Fibroblast of the conjunctiva (primary cell): ENCODE measurements around the gene PLD3.
"Not testable (repeated sequence)": the region's sequence is repeated elsewhere in the genome, so short reads cannot be mapped to it uniquely, and the experiment has no call there.

Experiments used
- DNase-seq: peaks from one replicate; pipeline ENCODE4 v3.0.0-alpha.2; 2010; ENCODE audit warnings: low read depth

The PLD3 gene

DNA sequence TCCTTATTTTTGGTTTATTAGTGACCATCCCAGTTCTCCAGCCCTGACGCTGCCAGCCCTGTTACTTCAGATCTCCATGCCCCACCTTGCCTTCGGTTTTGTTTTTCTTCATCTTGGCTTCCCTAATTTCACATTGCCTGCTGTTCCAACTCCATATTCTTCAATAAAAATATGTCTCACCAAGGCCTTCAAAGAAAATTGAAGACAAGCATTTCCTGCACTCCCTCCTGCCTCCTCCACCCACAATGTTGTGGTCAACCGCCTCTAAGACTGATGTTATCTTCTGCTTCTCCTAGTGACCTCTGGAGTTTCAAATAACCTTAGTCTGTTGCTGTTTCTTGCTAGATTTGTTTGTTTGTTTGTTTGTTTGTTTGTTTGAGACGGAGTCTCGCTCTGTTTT is 14.6 kb downstream of the PLD3 start:
- DNase-seq = no peak

GRCh38 chr19:40365010-40365409 is 16.5 kb downstream of the PLD3 start:
- DNase-seq = no peak

DNA sequence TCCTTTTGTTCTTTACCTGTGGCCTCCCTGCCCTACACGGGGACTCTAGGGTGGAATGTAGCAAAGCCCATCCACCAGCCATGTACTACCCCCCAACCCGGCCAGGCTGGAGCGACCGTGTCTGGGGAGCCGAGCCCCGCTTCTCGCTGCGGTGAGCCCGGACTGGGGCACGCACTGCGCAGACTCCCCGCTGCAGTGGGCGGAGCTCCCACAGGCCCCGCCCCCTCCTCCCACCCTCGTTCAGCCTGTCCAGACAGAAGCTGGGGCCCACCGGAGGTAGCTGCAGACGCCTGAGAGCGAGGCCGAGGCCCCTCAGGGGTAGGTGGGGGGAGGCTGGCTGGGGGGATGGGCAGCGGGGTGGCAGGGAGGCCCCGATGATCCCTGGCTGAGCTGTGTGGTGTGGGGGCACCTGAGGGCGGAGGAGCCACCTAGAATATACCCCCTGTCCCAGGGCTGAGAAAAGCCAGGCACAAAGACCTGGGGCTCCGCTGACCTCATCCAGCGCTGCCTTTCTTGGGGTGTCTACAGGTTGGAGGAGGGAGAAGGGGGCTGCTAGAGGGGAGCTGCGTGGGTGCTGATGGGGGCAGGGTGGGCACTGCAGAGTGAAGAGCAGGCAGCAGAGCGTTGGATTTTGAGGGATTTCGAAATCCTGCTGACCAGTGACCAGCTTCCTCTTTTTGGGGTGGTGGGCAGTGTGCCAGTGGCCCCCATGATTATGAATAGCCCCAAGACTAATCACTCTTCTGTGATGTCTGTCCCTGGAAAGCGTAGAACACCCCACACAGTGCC is 17.3 kb downstream of the PLD3 start:
- peak; percentile 55 for DNase-seq

GRCh38 chr19:40366697-40367561 is 18.4 kb downstream of the PLD3 start:
- peak; percentile 3 for DNase-seq

- DNase-seq = no peak
Measured at GRCh38 chr19:40367577-40368434, 19.3 kb downstream of the PLD3 start.

GRCh38 chr19:40369797-40370196 is 21.3 kb downstream of the PLD3 start:
- no peak for DNase-seq

DNA sequence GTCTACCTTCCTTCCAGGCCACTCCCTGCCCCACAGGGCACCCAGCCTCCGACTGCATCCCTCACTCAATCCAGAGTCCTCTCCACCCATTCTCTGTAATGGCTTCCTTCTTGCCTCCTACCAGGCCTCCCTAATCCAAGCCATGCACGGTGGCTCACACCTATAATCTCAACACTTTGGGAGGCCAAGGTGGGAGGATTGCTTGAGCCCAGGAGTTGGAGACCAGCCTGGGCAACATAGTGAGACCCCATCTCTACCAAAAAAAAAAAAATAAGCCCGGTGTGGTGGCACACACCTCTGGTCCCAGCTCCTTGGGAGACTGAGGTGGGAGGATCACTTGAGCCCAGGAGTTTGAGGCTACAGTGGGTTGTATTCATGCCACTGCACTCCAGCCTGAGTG is 21.8 kb downstream of the PLD3 start:
- DNase-seq = not testable (repeated sequence)

- no peak for DNase-seq
Measured at GRCh38 chr19:40370997-40371801, 22.7 kb downstream of the PLD3 start.

DNA sequence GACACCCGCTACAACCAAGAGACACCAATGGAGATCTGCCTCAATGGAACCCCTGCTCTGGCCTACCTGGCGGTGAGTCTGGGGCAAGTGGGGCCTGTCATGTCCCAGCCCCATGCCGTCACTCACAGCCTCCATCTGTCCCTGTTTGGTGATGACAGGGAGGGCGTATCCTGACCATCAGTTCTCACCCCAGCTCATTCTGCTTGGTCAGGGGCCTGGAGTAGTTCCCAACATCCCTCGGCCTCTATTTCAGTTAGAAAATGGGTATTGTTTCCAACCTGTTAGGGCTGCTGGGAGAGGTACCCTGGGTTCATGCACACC is 23.3 kb downstream of the PLD3 start:
- DNase-seq = no peak

DNA sequence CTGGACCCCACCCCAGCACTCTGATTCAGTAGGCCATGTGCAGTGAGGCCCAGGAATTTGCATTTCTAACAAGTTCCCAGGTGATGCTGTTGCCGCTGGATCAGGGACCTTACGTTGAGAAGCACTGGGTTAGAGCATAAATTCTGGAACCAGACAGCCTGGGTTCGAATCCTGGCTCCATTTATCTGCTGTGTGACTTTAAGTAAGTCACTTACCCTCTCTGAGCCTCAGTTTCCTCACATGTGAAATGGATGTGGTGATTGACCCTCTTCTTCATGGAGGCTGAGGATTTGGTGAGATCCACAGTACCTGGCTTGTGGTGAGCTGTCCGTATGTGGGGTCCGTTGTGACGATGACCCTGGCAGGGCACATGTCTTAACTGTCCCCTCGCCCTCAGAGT is 25.6 kb downstream of the PLD3 start:
- no peak for DNase-seq

GRCh38 chr19:40376286-40376862 is 27.9 kb downstream of the PLD3 start:
- DNase-seq = no peak

- no peak for DNase-seq
Measured at GRCh38 chr19:40377876-40378385, 29.4 kb downstream of the PLD3 start.

DNA sequence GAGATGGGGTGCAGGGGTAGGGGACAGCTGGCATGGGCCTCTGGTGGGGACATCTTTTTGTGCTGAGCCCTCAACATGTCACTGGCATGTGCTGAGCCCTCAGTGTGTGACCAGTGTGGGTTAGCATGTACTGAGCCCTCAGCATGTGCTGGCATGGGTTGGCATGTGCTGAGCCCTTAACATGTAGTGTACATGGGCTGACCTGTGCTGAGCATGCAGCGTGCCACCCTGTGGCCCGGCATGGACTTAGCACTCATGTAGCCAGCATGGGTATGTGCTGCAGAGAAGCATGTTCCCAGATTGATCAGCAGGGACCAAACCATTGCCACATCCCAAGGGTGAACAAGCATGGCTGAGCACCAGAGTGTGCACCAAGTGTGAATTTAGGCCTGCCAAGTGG is 30.0 kb downstream of the PLD3 start:
- no peak for DNase-seq

DNA sequence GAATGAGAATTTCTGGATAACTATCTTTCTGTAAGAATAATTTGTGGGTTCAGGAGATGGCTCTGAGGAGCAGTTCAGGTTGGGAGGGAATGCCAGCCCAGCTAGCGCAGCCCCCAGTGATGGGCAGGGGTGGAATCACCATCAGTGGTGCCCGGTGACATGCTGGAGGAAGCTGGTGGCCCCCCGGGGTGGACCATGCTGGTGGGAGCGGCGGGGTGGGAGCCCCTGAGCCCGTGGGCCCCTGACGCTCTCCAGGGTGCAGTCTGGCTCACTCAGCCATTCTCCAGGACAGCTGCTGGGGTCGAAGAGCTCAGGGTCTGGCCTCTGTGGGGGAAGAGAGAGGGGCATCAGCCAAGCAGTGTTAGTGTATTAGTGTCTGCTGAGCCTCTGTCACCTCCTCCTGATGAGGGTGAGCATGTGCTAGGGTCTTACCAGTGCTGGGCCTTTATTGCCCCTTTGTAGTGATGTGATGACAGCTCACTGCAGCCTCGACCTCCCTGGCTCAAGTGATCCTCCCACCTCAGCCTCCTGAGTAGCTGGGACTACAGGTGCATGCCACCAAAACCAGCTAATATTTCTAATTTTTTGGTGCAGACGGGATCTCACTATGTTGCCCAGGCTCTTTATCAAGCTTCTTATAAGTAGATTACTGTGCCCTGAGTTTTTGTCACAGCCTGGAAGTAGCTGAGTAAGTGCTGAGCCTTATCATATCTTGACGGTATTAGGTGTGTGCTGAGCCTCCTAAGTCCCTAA is 31.1 kb downstream of the PLD3 start:
- DNase-seq = no peak

- no peak for DNase-seq
Measured at GRCh38 chr19:40380199-40381037, 31.9 kb downstream of the PLD3 start.

DNA sequence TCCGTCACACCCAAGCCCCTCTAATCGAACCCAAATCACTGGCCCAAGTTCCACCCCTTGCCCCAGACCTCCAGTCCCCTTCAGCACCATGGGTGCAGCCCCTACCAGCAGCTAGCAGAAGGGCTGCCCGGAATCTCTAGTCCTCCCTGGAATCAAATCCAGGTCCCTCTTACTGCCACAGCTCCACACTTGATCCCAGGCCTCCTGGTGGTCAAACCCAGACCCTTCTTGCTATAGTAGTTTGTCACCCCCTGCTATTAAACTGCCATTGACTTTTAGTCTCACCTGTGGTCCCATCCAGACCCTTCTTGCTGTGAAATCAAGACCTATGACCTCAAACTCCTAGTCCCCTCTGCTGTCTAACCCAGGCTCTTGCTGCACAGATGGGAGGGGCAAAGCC is 32.8 kb downstream of the PLD3 start:
- DNase-seq = no peak

DNA sequence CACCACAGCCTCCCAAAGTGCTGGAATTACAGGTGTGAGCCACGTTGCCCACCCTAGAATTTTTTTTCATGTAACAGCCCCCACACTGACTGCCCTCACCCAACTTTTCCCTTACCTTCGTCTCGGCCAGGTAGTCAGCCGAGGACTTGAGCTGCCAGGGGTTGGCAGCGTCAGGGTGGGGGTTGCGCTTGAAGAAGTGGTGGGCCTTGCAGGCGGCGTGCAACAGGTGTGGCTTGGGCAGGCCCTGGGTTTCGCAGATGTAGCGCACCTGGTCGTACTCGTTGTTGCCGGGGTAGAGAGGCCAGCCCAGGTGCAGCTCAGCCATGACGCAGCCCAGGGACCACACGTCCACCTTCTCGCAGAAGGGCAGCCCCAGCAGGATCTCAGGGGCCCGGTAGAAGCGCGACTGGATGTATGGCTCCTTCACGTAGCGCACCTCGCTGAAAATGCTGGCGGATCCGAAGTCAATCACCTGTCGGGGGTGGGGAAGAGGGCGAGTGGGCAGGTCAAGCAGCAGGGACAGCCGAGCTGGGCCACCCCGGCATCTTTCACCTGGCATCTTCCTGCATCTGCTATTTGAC is 35.3 kb downstream of the PLD3 start:
- no peak for DNase-seq

DNA sequence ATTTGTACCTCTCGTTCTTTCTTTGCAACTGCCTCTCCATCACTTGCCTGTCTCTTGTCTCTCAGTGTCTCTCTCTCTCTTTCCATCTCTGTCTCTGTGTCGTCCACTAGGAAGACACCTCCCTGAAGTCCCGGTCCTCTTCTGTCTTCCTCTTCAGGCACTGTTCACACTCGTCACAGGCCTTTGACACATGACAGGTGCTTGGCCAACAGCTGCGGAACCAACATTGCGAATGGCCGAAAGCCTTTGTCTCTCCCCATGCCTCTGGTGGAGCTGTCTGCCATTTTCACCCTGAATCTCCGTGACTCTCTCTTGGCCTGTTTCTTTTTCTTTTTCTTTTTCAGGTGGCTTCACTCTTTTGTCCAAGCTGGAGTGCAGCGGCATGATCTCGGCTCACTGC is 38.7 kb downstream of the PLD3 start:
- DNase-seq = no peak

GRCh38 chr19:40388481-40388880 is 40.0 kb downstream of the PLD3 start:
- DNase-seq = no peak
